Ureter (tissue), 1 donor: Measurements from ENCODE around the gene SLC2A2. TPM values are rescaled to one million over a fixed set of nuclear protein-coding genes. Genes with fewer than 3 reads are reported as not detected.

Experiments
- total RNA-seq: library from RNA; stranded (reverse); gene quantifications from one replicate; pipeline ENCODE4 v1.2.4, GENCODE V29; 2023
- donor health status: DM: yes; HTN: yes; CAD: no.

Gene SLC2A2
- total RNA-seq, 1 donor from 2014 or later: not detected

Other genes with a start within 250 kb of the SLC2A2 start
- 73.7 TPM for gene RPL22L1, start 156.5 kb downstream of the SLC2A2 start, total RNA-seq
- 10.2 TPM for gene EIF5A2, start 118.1 kb downstream of the SLC2A2 start, total RNA-seq